IMR-90 (cell line): ENCODE measurements around the gene UGT1A10.

ENCODE experiments used
- BHLHE40 ChIP-seq: fragments of 150-350 bp; IDR thresholded peaks from 2 replicates; pipeline ENCODE4 v1.6.1; 2016; ENCODE audit warnings: mild to moderate bottlenecking, low read depth, low read length
- CEBPB ChIP-seq: IDR thresholded peaks from 2 replicates; pipeline ENCODE4 v1.6.1; 2012; ENCODE audit warnings: low read depth, low read length, improper control_type of control experiment
- CHD1 ChIP-seq: IDR thresholded peaks from 2 replicates; pipeline ENCODE4 v1.6.1; 2012; ENCODE audit warnings: low read depth, low read length, improper control_type of control experiment
- CTCF ChIP-seq: conservative IDR thresholded peaks from 2 replicates; pipeline ENCODE4 v1.5.1; 2012; ENCODE audit warnings: mild to moderate bottlenecking, low read depth, low read length, improper control_type of control experiment
- FOS ChIP-seq: fragments of 150-350 bp; IDR thresholded peaks from 2 replicates; pipeline ENCODE4 v1.6.1; 2016; ENCODE audit warnings: low read depth, low read length
- MAFK ChIP-seq: IDR thresholded peaks from 2 replicates; pipeline ENCODE4 v1.6.1; 2012; ENCODE audit warnings: low read depth, low read length, improper control_type of control experiment
- MXI1 ChIP-seq: IDR thresholded peaks from 2 replicates; pipeline ENCODE4 v1.6.1; 2012; ENCODE audit warnings: low read depth, mild to moderate bottlenecking, low read length, moderate library complexity, borderline replicate concordance
- NFE2L2 ChIP-seq: fragments of 150-350 bp; IDR thresholded peaks from 2 replicates; pipeline ENCODE4 v1.6.1; 2016; ENCODE audit warnings: low read depth, mild to moderate bottlenecking, low read length
- POLR2A ChIP-seq: IDR thresholded peaks from 2 replicates; pipeline ENCODE4 v1.6.1; 2012; ENCODE audit warnings: mild to moderate bottlenecking, low read depth, low read length
- RAD21 ChIP-seq: IDR thresholded peaks from 2 replicates; pipeline ENCODE4 v1.6.1; 2012; ENCODE audit warnings: low read length, improper control_type of control experiment
- RCOR1 ChIP-seq: IDR thresholded peaks from 2 replicates; pipeline ENCODE4 v1.6.1; 2012; ENCODE audit warnings: mild to moderate bottlenecking, low read length, improper control_type of control experiment; ENCODE audit not compliant: insufficient replicate concordance
- RFX5 ChIP-seq: IDR thresholded peaks from 2 replicates; pipeline ENCODE4 v1.8.0; 2012; ENCODE audit warnings: low read depth, mild to moderate bottlenecking, low read length, moderate library complexity
- SMC3 ChIP-seq: fragments of 150-350 bp; IDR thresholded peaks from 2 replicates; pipeline ENCODE4 v1.6.1; 2016; ENCODE audit warnings: low read depth, mild to moderate bottlenecking, antibody characterized with exemption, low read length, moderate library complexity
- USF2 ChIP-seq: fragments of 150-350 bp; IDR thresholded peaks from 2 replicates; pipeline ENCODE4 v1.6.1; 2017; ENCODE audit warnings: mild to moderate bottlenecking, antibody characterized with exemption, low read length, low read depth

GRCh38 chr2:233807966-233808935, 172.0 kb downstream of the UGT1A10 start:
- no peak for TF ChIP-seq CTCF
- no peak for TF ChIP-seq RAD21
- no peak for TF ChIP-seq RFX5
- TF ChIP-seq POLR2A = no peak
- no peak for TF ChIP-seq MXI1
- no peak for TF ChIP-seq SMC3
- TF ChIP-seq USF2 = no peak
- TF ChIP-seq CEBPB = no peak
- TF ChIP-seq FOS = no peak
- no peak for TF ChIP-seq MAFK
- TF ChIP-seq RCOR1 = no peak
- TF ChIP-seq CHD1 = no peak
- no peak for TF ChIP-seq BHLHE40
- no peak for TF ChIP-seq NFE2L2
